HUES64 (cell line): ENCODE results near the gene CMIP.

Experiments used
- H3K27ac ChIP-seq: 2 replicates; pipeline ENCODE4 v1.7.0; 2013; ENCODE audit warnings: low read depth, low read length, inconsistent platforms
- H3K27me3 ChIP-seq: 2 replicates; pipeline ENCODE4 v1.6.1; 2013; ENCODE audit warnings: mild to moderate bottlenecking, low read length; ENCODE audit not compliant: insufficient read depth
- H3K36me3 ChIP-seq: 2 replicates; pipeline ENCODE4 v1.6.1; 2013; ENCODE audit warnings: mild to moderate bottlenecking, low read length; ENCODE audit not compliant: insufficient read depth
- H3K4me1 ChIP-seq: 2 replicates; pipeline ENCODE4 v1.6.1; 2013; ENCODE audit warnings: mild to moderate bottlenecking, low read length, moderate library complexity; ENCODE audit not compliant: insufficient read depth
- H3K4me3 ChIP-seq: 2 replicates; pipeline ENCODE4 v1.5.1; 2013; ENCODE audit warnings: mild to moderate bottlenecking, low read length, moderate library complexity
- H3K9ac ChIP-seq: 2 replicates; pipeline ENCODE4 v1.6.1; 2013; ENCODE audit warnings: mild to moderate bottlenecking, low read depth, low read length
- H3K9me3 ChIP-seq: 2 replicates; pipeline ENCODE4 v1.6.1; 2013; ENCODE audit warnings: low read depth, low read length; ENCODE audit not compliant: insufficient read depth
- WGBS: fragments of 150-250, 120-280 bp; methylation state at CpG from one replicate; pipeline ENCODE4 v1.1.7; 2013; ENCODE audit warnings: missing lambda C conversion rate; 5-methylcytosine and 5-hydroxymethylcytosine counted together

The CMIP gene

GRCh38 chr16:81483970-81484595, 39.5 kb downstream of the CMIP start:
- Histone ChIP-seq H3K27ac (no peak overlapping the region), H3K27me3 (no peaks in the 10 kb centered on the region), H3K9ac (no peak overlapping the region), H3K4me3 (no peak overlapping the region), H3K9me3 (no peaks in the 10 kb centered on the region), H3K4me1 (peaks cover 5% of the 10 kb centered on the region; the same call in 1 of the 2 replicates), H3K36me3 (no peaks in the 10 kb centered on the region)
- 94% methylated on average over 21 of the region's 22 CpGs for WGBS

- Histone ChIP-seq H3K36me3 (no peaks in the 10 kb centered on the region), H3K27ac (no peak overlapping the region), H3K27me3 (no peaks in the 10 kb centered on the region), H3K9ac (no peak overlapping the region), H3K9me3 (no peaks in the 10 kb centered on the region), H3K4me3 (no peak overlapping the region), H3K4me1 (peaks cover 5% of the 10 kb centered on the region; the same call in 1 of the 2 replicates)
- WGBS, result 87% methylated on average over 11 of the region's 11 CpGs
Measured at GRCh38 chr16:81484908-81485624, 40.5 kb downstream of the CMIP start.

- Histone ChIP-seq H3K36me3 (no peaks in the 10 kb centered on the region), H3K9ac (no peak overlapping the region), H3K4me3 (no peak overlapping the region), H3K27me3 (no peaks in the 10 kb centered on the region), H3K27ac (no peak overlapping the region), H3K4me1 (peaks cover 5% of the 10 kb centered on the region; the same call in 1 of the 2 replicates), H3K9me3 (no peaks in the 10 kb centered on the region)
- WGBS, result 94% methylated on average over 21 of the region's 21 CpGs
Measured at GRCh38 chr16:81485824-81486539, 41.4 kb downstream of the CMIP start.

GRCh38 chr16:81486540-81487061, 42.0 kb downstream of the CMIP start:
- H3K4me1 ChIP-seq, result no peaks in the 10 kb centered on the region; the same call in 1 of the 2 replicates
- H3K4me3 ChIP-seq, result no peak overlapping the region
- H3K36me3 ChIP-seq, result no peaks in the 10 kb centered on the region
- H3K27me3 ChIP-seq, result no peaks in the 10 kb centered on the region
- no peak overlapping the region for H3K27ac ChIP-seq
- 91% methylated on average over 22 of the region's 22 CpGs for WGBS
- no peaks in the 10 kb centered on the region for H3K9me3 ChIP-seq
- no peak overlapping the region for H3K9ac ChIP-seq

- H3K36me3 ChIP-seq, result no peaks in the 10 kb centered on the region
- H3K9me3 ChIP-seq, result no peaks in the 10 kb centered on the region
- H3K4me1 ChIP-seq, result peaks cover 4% of the 10 kb centered on the region
- no peak overlapping the region for H3K27ac ChIP-seq
- H3K9ac ChIP-seq, result no peak overlapping the region
- H3K4me3 ChIP-seq, result no peak overlapping the region
- WGBS, result 96% methylated on average over 14 of the region's 14 CpGs
- H3K27me3 ChIP-seq, result no peaks in the 10 kb centered on the region
Measured at GRCh38 chr16:81487301-81487720, 42.7 kb downstream of the CMIP start.

GRCh38 chr16:81488687-81489411, 44.2 kb downstream of the CMIP start:
- no peak overlapping the region for H3K4me3 ChIP-seq
- no peak overlapping the region for H3K27ac ChIP-seq
- no peaks in the 10 kb centered on the region for H3K9me3 ChIP-seq
- no peaks in the 10 kb centered on the region for H3K36me3 ChIP-seq
- WGBS, result 94% methylated on average over 7 of the region's 7 CpGs
- no peak overlapping the region for H3K9ac ChIP-seq
- H3K27me3 ChIP-seq, result no peaks in the 10 kb centered on the region
- H3K4me1 ChIP-seq, result peaks cover 14% of the 10 kb centered on the region

- no peaks in the 10 kb centered on the region for H3K36me3 ChIP-seq
- H3K4me3 ChIP-seq, result no peak overlapping the region
- no peaks in the 10 kb centered on the region for H3K27me3 ChIP-seq
- H3K4me1 ChIP-seq, result peaks cover 16% of the 10 kb centered on the region
- H3K9me3 ChIP-seq, result no peaks in the 10 kb centered on the region
- 93% methylated on average over 12 of the region's 12 CpGs for WGBS
- H3K9ac ChIP-seq, result no peak overlapping the region
- H3K27ac ChIP-seq, result no peak overlapping the region
Measured at GRCh38 chr16:81489547-81490267, 45.1 kb downstream of the CMIP start.

GRCh38 chr16:81491541-81492188, 47.1 kb downstream of the CMIP start:
- H3K4me1 ChIP-seq, result peaks cover 16% of the 10 kb centered on the region
- H3K27ac ChIP-seq, result no peak overlapping the region
- H3K36me3 ChIP-seq, result no peaks in the 10 kb centered on the region
- peak overlapping the region; percentile 44 for H3K9ac ChIP-seq
- H3K9me3 ChIP-seq, result no peaks in the 10 kb centered on the region
- no peaks in the 10 kb centered on the region for H3K27me3 ChIP-seq
- WGBS, result 95% methylated on average over 17 of the region's 18 CpGs
- H3K4me3 ChIP-seq, result no peak overlapping the region

GRCh38 chr16:81492311-81492761, 47.7 kb downstream of the CMIP start:
- Histone ChIP-seq H3K4me1 (peaks cover 16% of the 10 kb centered on the region), H3K36me3 (no peaks in the 10 kb centered on the region), H3K27me3 (no peaks in the 10 kb centered on the region), H3K4me3 (no peak overlapping the region), H3K27ac (no peak overlapping the region), H3K9ac (peak overlapping the region; percentile 44), H3K9me3 (no peaks in the 10 kb centered on the region)
- 78% methylated on average over 14 of the region's 14 CpGs for WGBS
